GM19043 (cell line): ENCODE data around the gene HMGB1.

Source experiments
- ATAC-seq: cut with Tn5 transposase; IDR thresholded peaks from one replicate; pipeline ENCODE4 v1.9.1; 2021; ENCODE audit warnings: low read depth; ENCODE audit not compliant: unreplicated experiment

Gene HMGB1

DNA sequence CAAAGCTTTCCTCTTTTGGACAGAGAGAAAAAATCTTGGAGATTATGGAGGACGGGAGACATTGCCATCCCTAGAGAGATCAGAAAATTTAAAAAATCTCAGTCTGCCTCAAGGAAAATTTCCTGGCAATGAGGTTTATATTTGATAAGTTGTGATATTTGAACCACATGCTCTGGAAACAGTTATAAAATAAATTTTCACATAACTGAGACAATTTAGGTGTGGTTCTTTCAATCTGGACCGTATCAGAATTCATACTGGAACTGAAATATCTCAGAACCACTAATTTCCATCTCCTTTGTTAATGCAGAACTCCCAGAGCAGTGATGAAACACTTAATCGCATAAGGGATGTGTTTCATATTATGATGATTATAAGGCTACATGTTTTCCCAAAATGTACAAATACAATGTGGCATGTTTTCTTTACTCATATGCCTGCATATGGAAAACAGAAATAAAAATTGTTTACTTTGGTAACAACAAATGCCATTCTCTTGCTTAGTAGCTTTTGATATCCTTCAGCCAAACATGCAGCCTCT, 29.8 kb downstream of the HMGB1 start:
- ATAC-seq = no peak

DNA sequence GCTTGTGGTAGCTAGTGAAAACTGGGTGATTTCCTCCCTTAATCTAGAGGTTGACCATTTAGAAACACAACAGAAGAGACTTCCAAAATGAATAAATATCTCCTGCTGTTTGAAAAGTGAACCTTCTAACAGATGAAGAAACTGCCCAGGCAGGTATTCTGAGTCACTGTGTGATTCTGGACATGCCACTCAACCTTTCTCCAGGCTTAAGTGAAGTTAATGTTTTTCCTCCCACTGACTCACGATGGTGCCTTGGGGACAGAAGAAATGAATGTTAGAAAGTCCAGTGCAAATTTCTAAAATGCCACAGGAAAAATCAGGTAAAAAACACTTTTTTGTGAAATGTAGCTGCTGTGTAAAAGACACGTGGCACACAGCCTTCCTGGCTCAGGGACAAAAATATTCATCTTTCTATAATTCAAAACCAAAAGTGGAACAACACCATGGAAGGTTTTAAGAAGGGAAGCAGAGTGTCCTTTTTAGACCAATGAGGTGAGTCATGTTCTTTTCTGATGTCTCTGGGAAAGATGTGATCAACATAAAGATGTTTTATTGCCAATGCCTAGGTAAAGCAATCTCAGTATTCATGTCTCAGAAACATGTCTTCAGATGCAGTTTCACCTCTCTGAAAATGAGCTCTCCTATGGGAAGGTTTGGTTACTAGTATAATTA, 34.3 kb downstream of the HMGB1 start:
- no peak for ATAC-seq

DNA sequence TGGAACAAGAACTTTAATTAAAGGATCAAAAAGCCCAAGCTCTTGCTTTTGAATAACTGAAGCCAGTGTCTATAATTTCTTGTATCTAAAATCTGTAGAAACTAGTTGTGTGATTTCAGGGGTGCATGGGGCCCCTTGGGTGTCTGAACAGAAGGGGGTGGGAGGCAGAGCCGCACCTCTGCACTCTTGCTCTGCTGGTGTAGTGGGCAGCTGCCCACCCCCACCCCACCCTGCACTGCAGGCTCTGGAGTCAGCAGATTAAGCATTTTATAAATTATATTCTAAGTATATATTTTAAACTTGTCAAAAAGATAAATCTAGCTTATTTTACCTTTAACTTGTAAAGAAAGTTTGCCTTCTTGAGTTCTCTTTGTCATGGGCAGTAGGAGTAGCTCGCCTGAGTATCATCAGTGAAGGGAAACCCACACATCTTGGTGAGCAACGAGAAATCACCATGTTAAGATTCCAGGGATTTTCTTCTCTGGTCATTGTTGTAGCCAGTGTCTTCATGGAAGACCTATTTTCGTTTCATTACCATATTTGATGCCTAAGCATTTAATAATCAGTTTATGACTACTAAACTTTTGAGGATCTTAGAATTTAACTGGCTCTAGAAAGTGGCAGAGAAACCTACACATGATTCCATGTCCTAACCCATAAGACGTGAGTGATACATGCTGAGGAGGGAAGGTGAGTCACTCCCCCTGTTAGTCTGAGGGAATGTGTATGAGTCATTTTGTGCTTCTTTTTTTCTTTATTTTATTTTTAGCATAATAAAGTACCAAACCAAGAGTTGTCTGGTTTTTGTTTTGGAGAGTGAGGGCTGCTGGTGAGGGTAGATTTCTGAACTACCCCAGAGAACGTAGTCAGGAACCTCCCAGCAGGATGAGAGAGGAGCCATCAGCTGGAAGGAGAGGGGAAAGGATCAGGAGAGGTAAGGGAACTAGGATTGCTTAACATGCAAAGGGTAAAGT, 35.7 kb downstream of the HMGB1 start:
- peak; percentile 62 for ATAC-seq

- no peak for ATAC-seq
Observed at GRCh38 chr13:30429235-30429634, 36.5 kb downstream of the HMGB1 start.

GRCh38 chr13:30423891-30424290, 41.8 kb downstream of the HMGB1 start:
- ATAC-seq = no peak

- peak; percentile 53 for ATAC-seq
Observed at GRCh38 chr13:30422054-30422839, 43.5 kb downstream of the HMGB1 start, which contains the start of gene UBE2L5. UBE2L5 (plus strand) TSS chr13:30422493; CDS start chr13:30427991, 5,498 bp downstream.

GRCh38 chr13:30421093-30422053, 44.4 kb downstream of the HMGB1 start:
- no peak for ATAC-seq

- ATAC-seq = no peak
Observed at GRCh38 chr13:30418717-30419459, 46.8 kb downstream of the HMGB1 start.

DNA sequence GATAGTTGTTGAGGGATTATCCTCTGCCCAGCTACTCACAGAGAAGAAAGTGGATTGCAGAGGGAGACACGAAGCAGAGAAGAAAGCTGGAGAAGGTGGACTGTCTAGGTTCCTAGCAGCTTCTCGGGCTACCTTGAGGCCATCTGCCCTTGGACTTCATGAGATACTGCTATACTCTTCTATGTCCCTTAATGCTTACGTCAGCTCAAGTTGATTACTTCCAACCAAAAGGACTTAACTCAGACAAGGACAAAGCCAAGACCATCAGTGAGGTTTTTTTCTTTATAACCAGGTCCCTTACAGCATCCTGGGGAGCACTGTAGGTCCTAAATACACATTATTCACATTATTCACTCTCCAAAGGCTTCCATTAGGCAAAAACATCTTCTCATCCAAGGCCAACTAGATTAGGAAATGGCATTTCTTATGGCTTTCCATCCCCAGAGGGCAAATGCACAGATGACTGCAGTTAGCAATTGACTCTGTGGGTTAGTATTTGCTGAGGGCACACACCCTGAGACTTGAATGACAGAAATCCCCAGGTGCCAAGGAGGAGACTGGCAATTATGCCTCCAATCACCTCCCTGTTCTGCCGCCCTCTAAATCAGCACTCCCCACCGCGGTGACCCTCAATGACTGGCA, 47.5 kb downstream of the HMGB1 start:
- ATAC-seq = no peak

DNA sequence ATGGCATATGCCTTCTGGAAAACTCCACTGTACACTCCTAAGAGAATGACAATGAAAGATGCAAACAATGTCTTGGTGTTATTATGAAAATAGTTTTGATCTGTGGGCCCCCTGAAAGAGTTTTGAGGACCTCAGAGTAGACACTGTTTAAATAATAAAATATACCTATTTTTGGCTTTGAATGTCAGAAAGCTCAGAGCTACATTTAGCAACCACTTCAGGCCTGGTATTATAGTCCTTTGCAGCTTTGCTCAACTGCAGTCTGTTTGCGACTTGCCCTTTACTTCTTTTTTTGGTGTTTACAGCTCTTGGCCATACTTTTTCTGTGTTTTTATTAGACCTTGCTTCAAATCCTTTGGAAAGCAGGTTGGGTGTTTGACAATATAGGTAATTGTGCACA, 49.3 kb downstream of the HMGB1 start:
- no peak for ATAC-seq

DNA sequence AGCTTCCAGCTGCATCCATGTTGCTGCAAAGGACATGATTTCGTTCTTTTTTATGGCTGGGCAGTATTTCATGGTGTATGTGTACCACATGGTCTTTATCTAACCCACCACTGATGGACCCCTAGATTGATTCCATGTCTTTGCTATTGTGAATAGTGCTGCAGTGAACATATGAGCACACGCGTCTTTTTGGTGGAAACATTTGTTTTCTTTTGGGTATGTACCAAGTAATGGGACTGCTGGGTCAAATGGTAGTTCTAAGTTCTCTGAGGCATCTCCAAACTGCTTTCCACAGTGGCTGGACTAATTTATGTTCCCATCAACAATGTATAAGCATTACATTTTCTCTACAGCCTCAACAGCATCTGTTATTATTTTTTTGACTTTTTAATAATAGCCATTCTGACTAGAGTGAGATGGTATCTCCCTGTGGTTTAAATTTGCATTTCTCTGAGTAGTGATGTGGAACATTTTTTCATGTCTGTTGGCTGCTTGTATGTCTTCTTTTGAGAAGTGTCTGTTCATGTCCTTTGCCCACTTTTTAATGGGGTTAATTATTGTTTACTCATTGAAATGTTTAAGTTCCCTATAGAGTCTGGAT, 50.2 kb downstream of the HMGB1 start:
- peak; percentile 90 for ATAC-seq

DNA sequence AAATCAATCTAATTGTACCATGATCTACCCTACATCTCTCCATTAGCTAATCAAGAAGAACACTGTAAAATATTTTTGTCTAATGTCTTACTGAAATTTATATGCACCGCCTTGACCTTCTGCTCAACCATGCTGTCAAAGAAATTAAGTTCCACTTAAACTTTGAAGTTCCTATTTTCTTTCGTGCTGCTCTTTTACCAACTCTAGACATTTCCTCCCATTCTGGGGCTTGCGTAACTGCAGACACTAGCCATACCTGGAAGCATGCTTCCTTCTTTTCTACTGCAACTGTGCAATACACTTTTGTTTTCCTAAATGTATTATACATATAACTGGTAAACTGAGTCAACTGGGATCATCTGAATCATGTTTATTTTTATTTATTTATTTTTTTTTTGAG, 51.9 kb downstream of the HMGB1 start:
- ATAC-seq = no peak

DNA sequence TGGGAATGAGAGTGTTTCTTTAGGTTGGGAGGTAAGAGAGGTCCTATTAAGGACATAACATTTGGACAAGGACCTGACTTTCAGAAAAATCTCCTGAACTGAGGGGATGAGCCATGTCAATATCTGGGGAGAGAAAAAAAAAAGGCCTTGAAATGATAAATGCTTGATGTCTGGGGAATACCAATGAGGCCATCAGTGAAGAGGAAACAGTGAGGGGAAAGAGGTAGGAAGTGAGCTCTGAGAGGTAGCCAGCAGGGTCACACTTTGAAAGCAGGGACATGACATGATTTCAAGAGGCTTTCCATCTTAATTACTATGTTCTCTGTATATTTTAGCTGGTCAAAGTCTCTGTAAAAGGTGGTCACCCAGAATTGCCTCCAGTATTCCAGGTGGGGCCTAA, 53.4 kb downstream of the HMGB1 start:
- ATAC-seq = no peak

DNA sequence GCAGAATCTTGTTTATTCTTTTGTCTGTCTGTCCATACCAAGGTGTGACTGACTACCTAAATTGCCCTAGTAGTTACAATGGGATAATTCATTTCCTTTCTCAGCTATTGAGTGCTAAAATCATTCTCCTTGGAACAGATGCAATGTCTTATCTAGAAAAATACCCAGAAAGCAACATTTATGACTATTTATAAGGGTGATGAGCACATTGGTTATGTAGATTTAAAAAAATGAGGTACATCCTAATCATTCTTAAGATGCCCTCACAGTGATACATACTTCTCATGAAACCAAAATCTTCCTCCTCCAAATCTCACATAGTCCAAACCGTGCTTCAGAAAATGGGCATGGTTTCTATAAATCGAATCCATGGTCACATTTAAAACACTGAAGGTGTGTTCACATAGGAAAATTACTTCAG, 55.0 kb downstream of the HMGB1 start:
- no peak for ATAC-seq

GRCh38 chr13:30409886-30410704, 55.6 kb downstream of the HMGB1 start:
- no peak for ATAC-seq

DNA sequence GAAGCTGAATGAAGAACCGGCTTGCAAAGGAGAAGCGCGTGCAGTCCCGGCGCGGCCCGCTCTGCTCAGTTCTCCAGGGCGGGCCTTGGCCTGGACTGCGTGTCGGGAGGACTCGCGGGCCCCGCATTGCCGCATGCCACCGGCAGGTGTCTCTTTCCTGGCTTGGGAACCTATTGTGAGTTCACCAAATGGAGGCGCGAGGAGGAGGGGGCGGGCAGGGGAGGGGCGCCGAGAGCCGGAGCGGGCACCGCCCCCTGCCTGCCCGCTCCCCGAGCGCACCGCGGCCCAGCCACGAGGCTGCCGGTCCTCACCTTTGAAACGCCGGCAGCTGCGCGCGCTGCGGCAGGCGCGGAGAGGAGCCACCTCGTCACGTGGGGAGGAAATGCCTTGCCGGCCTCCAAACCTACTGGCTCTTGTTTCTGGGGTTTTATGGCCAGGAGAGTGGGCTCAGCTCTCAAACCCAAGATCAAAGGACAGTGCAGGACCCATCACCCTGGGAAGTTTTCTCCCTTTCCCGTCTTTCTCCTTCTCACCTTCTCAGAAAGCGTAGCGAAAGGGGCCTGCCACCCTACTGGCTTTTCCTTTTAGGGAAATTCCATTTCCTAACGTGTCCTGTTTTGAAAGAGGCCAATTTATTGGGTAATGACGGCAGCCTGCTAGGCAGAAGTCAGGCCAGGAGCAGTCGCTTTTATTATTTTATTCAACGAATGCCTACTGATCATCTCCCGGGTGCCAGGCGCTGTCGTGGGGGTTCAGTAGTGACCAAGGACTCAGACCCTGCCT, 57.2 kb downstream of the HMGB1 start:
- ATAC-seq = peak; percentile 90
